EL (cell line): Measurements from ENCODE around the gene CTXN3.

ENCODE experiments used
- DNase-seq: peaks from one replicate; pipeline ENCODE4 v3.0.0-alpha.2; 2016

Gene CTXN3

GRCh38 chr5:127700237-127700766 lies 51.4 kb downstream of the CTXN3 start:
- no peak for DNase-seq

- DNase-seq, result no peak
Observed at GRCh38 chr5:127702434-127702833, 53.6 kb downstream of the CTXN3 start.

- no peak for DNase-seq
Observed at GRCh38 chr5:127702926-127703561, 54.2 kb downstream of the CTXN3 start, which contains the start of gene CCDC192. Gene CCDC192, plus strand, starts transcription at chr5:127703391. Its CDS starts 55 bp downstream, at chr5:127703446.

- peak; percentile 75 for DNase-seq
Observed at GRCh38 chr5:127705120-127705892, 56.4 kb downstream of the CTXN3 start.

GRCh38 chr5:127706691-127707090 lies 57.8 kb downstream of the CTXN3 start:
- DNase-seq, result no peak

- DNase-seq, result no peak
Observed at GRCh38 chr5:127707209-127707608, 58.3 kb downstream of the CTXN3 start.
